Measurements from ENCODE around the gene OR5M3. TPM values are rescaled to one million over a fixed set of nuclear protein-coding genes. Genes with fewer than 3 reads are reported as not detected.

OR5M3 gene
- total RNA-seq (not detected), polyA plus RNA-seq (not detected)
- long read RNA-seq, donor 1, result 0 reads
- long read RNA-seq, donor 2, result 0 reads
- long read RNA-seq, donor 3, result 0 reads
- long read RNA-seq, donor 4, result 0 reads
- long read RNA-seq, donor 5, result 0 reads
- long read RNA-seq, donor 6, result 0 reads
- long read RNA-seq, donor 7, result 0 reads
- long read RNA-seq, donor 8, result 0 reads
- long read RNA-seq, donor 9, result 0 reads
- long read RNA-seq, donor 10, result 0 reads

GRCh38 chr11:56473252-56473651, at the start of gene OR5M3:
OR5M3 (minus strand) TSS chr11:56473352; CDS start chr11:56470497, 2,855 bp downstream.
- H3K4me3 ChIP-seq, result no peak within 1 kb of the TSS
- intact Hi-C loops (cut with DNase I), result no loop called here
- WGBS, 4 donors, result 73 to 80% (median 75%) methylated on average over 6 of the region's 6 CpGs
- H3K27me3 ChIP-seq, result no peaks in the 10 kb centered on the region
- H3K27ac ChIP-seq, result no peak within 1 kb of the TSS
- H3K9me3 ChIP-seq (replicated peaks in 1 of 3), result no peaks in the 10 kb centered on the region
- no peaks in the 10 kb centered on the region for H3K36me3 ChIP-seq (replicated peaks in 1 of 2)
- no peak for DNase-seq
- TF ChIP-seq CTCF (IDR thresholded peaks at IDR 0.05), result no peak
- no peak for TF ChIP-seq POLR2A (IDR thresholded peaks at IDR 0.05)
- H3K4me1 ChIP-seq (replicated peaks in 1 of 2), result no peaks in the 10 kb centered on the region

GRCh38 chr11:56522008-56522407, 48.9 kb upstream of the OR5M3 start:
- H3K4me3 ChIP-seq, result no peak overlapping the region
- 50 to 57% (median 56%) methylated on average over 5 of the region's 5 CpGs for WGBS, 4 donors
- H3K9me3 ChIP-seq (replicated peaks in 1 of 3), result no peaks in the 10 kb centered on the region
- TF ChIP-seq POLR2A (IDR thresholded peaks at IDR 0.05), result no peak
- no peak for TF ChIP-seq CTCF (IDR thresholded peaks at IDR 0.05)
- H3K27me3 ChIP-seq, result no peaks in the 10 kb centered on the region
- DNase-seq, result no peak
- H3K4me1 ChIP-seq (replicated peaks in 1 of 2), result no peaks in the 10 kb centered on the region
- intact Hi-C loops (cut with DNase I), result no loop called here
- no peak overlapping the region for H3K27ac ChIP-seq
- no peaks in the 10 kb centered on the region for H3K36me3 ChIP-seq (replicated peaks in 1 of 2)

GRCh38 chr11:56513280-56513679, 40.1 kb upstream of the OR5M3 start:
- H3K36me3 ChIP-seq (replicated peaks in 1 of 2), result no peaks in the 10 kb centered on the region
- intact Hi-C loops (cut with DNase I), result no loop called here
- WGBS, 4 donors, result 64 to 77% (median 70%) methylated on average over 1 of the region's 1 CpG
- TF ChIP-seq POLR2A (IDR thresholded peaks at IDR 0.05), result no peak
- no peak for TF ChIP-seq CTCF (IDR thresholded peaks at IDR 0.05)
- H3K4me1 ChIP-seq (replicated peaks in 1 of 2), result no peaks in the 10 kb centered on the region
- no peak overlapping the region for H3K27ac ChIP-seq
- no peaks in the 10 kb centered on the region for H3K9me3 ChIP-seq (replicated peaks in 1 of 3)
- H3K4me3 ChIP-seq, result no peak overlapping the region
- no peak for DNase-seq
- H3K27me3 ChIP-seq, result no peaks in the 10 kb centered on the region

GRCh38 chr11:56509439-56509838, 36.3 kb upstream of the OR5M3 start:
- DNase-seq, result no peak

More at GRCh38 chr11:56509439-56509838, 36.3 kb upstream of the OR5M3 start:
- no peaks in the 10 kb centered on the region for H3K27me3 ChIP-seq
- H3K4me3 ChIP-seq, result no peak overlapping the region
- H3K9me3 ChIP-seq (replicated peaks in 1 of 3), result no peaks in the 10 kb centered on the region
- no peaks in the 10 kb centered on the region for H3K4me1 ChIP-seq (replicated peaks in 1 of 2)
- intact Hi-C loops (cut with DNase I), result no loop called here
- no peak overlapping the region for H3K27ac ChIP-seq
- 89 to 93% (median 92%) methylated on average over 1 of the region's 1 CpG for WGBS, 4 donors
- no peaks in the 10 kb centered on the region for H3K36me3 ChIP-seq (replicated peaks in 1 of 2)
- TF ChIP-seq CTCF (IDR thresholded peaks at IDR 0.05) (no peak), POLR2A (IDR thresholded peaks at IDR 0.05) (no peak)
